ENCODE data around the gene ZMIZ2. TPM values are rescaled to one million over a fixed set of nuclear protein-coding genes. Genes with fewer than 3 reads are reported as not detected.

The ZMIZ2 gene
- total and polyA plus RNA-seq, 9 of the 15 experiments (the other 6 are each of a cell fraction or from before 2014, with no cell fraction given), result 0.13 to 40.3 (median 4.9) TPM

- no peak for TF ChIP-seq MITF (IDR thresholded peaks at IDR 0.05)
- TF ChIP-seq ZBTB2 (IDR thresholded peaks at IDR 0.05), result no peak
- TF ChIP-seq, protein P1, sequence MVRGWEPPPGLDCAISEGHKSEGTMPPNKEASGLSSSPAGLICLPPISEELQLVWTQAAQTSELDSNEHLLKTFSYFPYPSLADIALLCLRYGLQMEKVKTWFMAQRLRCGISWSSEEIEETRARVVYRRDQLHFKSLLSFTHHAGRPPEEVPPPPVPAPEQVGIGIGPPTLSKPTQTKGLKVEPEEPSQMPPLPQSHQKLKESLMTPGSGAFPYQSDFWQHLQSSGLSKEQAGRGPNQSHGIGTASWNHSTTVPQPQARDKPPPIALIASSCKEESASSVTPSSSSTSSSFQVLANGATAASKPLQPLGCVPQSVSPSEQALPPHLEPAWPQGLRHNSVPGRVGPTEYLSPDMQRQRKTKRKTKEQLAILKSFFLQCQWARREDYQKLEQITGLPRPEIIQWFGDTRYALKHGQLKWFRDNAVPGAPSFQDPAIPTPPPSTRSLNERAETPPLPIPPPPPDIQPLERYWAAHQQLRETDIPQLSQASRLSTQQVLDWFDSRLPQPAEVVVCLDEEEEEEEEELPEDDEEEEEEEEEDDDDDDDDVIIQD (CRISPR knock-in tag; IDR thresholded peaks at IDR 0.05), result no peak
- TF ChIP-seq RBM39 (optimal IDR thresholded peaks at IDR 0.05; ENCODE audit: low read depth, low read length), result no peak
- no peak for TF ChIP-seq ZNF140 (CRISPR knock-in tag; IDR thresholded peaks at IDR 0.05)
- TF ChIP-seq ZNF707 (CRISPR knock-in tag; conservative IDR thresholded peaks at IDR 0.05), result no peak
- 0 out of 2 replicates have a peak, but pooled peaks have one; percentile 38 for TF ChIP-seq MYNN (IDR thresholded peaks at IDR 0.05)
- TF ChIP-seq MYNN (CRISPR knock-in tag; IDR thresholded peaks at IDR 0.05), result no peak
- no peak for TF ChIP-seq HNRNPH1 (optimal IDR thresholded peaks at IDR 0.05; ENCODE audit: low read depth, low read length)
- no peak for TF ChIP-seq HLTF (IDR thresholded peaks at IDR 0.05)
- no peak for TF ChIP-seq CTBP1 (IDR thresholded peaks at IDR 0.05; ENCODE audit: borderline replicate concordance)
- peak; percentile 13; the same call in 1 of the 2 replicates for TF ChIP-seq SUPT5H (IDR thresholded peaks at IDR 0.05)
- TF ChIP-seq ZNF583 (CRISPR knock-in tag; IDR thresholded peaks at IDR 0.05), result no peak
- TF ChIP-seq ZNF143 (CRISPR knock-in tag; IDR thresholded peaks at IDR 0.05), result no peak
- TF ChIP-seq NR2F6 (CRISPR knock-in tag; IDR thresholded peaks at IDR 0.05), result no peak
- no peak for TF ChIP-seq HDAC3 (IDR thresholded peaks at IDR 0.05; ENCODE audit: borderline replicate concordance, partially characterized antibody)
- no peak for TF ChIP-seq FOXJ3 (CRISPR knock-in tag; IDR thresholded peaks at IDR 0.05)
- no peak for TF ChIP-seq GABPB2 (CRISPR knock-in tag; conservative IDR thresholded peaks at IDR 0.05)
- TF ChIP-seq MCM3 (IDR thresholded peaks at IDR 0.05), result no peak
- no peak for TF ChIP-seq KAT8 (IDR thresholded peaks at IDR 0.05; ENCODE audit: low read depth)
- TF ChIP-seq SNRNP70 (optimal IDR thresholded peaks at IDR 0.05; ENCODE audit: low read depth, low read length), result peak; percentile 41
- TF ChIP-seq, protein P2, sequence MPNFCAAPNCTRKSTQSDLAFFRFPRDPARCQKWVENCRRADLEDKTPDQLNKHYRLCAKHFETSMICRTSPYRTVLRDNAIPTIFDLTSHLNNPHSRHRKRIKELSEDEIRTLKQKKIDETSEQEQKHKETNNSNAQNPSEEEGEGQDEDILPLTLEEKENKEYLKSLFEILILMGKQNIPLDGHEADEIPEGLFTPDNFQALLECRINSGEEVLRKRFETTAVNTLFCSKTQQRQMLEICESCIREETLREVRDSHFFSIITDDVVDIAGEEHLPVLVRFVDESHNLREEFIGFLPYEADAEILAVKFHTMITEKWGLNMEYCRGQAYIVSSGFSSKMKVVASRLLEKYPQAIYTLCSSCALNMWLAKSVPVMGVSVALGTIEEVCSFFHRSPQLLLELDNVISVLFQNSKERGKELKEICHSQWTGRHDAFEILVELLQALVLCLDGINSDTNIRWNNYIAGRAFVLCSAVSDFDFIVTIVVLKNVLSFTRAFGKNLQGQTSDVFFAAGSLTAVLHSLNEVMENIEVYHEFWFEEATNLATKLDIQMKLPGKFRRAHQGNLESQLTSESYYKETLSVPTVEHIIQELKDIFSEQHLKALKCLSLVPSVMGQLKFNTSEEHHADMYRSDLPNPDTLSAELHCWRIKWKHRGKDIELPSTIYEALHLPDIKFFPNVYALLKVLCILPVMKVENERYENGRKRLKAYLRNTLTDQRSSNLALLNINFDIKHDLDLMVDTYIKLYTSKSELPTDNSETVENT (CRISPR knock-in tag; IDR thresholded peaks at IDR 0.05), result no peak
- no peak for TF ChIP-seq ZNF184 (CRISPR knock-in tag; IDR thresholded peaks at IDR 0.05)
Measured at GRCh38 chr7:44797329-44798258, 48.9 kb downstream of the ZMIZ2 start (continued).
